ENCODE data around the gene LRRK1.

The LRRK1 gene

GRCh38 chr15:101008158-101009139 lies 89.3 kb downstream of the LRRK1 start:
- DNase-seq: peak; percentile 82

DNA sequence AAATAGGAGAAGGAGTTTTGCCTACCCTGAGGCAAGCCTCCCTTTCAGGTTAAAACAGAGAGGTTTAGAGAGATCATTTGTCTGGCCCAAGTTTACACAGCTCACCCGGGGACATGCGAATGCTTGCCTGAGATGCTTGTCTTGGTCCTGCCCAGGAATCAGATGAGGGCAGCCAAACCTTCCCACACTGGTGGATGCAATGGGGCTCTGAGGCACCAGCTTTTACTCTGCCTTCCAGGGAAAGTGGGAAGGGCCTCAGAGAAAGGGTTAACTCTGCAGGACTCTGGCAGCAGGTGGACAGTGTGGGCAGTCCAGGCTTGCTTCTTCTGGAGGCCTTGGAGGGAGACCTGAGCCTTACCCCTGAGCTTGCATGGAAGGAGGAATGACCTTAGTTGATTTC lies 90.0 kb downstream of the LRRK1 start:
- no peak for DNase-seq

DNA sequence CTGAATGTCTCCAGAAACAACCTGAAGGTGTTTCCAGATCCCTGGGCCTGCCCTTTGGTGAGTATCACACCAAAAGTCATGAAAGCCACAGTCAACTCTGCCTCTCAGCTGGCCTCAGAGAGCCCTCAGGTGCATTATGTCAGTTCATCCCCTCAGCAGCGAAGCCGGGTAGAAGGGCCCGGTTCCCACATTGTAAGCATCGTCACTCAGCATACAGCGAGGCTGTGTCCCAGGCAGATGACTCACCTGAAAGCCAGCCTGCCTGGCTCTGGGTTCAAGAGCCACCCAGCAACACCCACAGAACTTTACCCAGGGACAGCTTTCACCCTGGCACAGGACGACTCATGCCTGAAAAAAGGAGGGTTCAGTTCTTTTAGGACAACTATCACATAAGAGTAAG lies 91.6 kb downstream of the LRRK1 start:
- DNase-seq: no peak

DNA sequence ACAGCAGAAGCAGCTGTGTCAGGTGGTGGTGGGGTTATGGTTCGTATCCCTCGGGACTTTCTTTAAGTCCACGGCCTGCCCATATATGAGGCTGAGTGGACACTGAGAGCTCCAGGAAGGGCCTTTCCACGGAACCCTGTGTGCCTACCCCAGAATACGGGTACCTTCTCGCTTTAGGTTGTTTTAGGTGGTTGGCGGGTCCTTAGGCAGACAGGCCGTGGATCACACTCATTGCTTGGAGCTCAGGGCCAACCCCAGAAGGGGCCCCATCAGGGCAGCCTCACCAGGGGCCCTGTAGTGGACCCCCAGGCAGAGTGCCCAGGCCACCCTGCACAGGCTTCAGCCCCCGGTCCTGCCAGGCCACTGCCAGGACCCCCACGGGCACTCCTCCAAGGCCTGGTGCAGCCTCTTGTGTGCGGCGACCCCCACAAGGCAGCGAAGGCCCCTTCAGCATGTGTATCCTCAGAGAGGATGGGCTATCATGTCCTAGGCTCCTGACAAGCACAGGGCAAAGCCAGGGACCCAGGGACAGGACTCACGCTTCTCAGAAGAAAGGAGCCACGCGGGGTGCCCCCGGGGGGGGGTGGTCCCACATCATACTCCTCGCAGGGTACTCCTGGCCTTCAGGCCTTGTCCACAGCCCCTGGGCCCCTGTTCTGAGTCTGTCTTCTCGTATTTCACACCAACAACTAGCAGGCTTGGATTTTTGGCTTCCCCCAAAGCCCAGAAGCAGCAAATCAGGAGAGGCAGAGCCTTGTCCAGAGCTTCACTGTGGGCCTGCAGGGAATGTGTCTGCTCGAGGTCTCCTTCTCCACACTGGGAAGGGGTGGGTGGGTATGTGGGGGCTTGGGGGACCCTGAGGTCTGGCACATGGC lies 93.4 kb downstream of the LRRK1 start:
- no peak for DNase-seq

DNA sequence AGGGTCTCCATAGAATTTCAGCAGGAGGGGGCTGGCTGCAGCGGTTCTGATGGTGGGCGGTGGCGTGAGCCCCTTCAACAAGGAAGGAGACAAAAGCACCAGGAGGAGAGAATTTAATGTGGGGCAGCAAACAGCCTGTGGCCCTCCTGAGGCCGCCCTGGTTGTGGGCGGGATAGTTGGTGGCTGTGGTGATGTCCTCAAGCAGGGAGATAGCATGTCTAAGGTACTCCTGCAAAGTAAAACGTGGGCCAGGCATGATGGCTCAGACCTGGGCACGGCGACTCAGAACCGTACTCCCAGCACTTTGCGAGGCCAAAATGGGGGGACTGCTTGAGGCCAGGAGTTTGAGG lies 94.0 kb downstream of the LRRK1 start:
- DNase-seq: no peak

GRCh38 chr15:101013769-101014675 lies 94.9 kb downstream of the LRRK1 start:
- no peak for DNase-seq

GRCh38 chr15:101014921-101015841 lies 96.0 kb downstream of the LRRK1 start:
- DNase-seq: peak; percentile 51

- no peak for DNase-seq
These were observed 97.4 kb downstream of the LRRK1 start for GRCh38 chr15:101016581-101016980.

GRCh38 chr15:101017093-101017754 lies 98.1 kb downstream of the LRRK1 start:
- no peak for DNase-seq

DNA sequence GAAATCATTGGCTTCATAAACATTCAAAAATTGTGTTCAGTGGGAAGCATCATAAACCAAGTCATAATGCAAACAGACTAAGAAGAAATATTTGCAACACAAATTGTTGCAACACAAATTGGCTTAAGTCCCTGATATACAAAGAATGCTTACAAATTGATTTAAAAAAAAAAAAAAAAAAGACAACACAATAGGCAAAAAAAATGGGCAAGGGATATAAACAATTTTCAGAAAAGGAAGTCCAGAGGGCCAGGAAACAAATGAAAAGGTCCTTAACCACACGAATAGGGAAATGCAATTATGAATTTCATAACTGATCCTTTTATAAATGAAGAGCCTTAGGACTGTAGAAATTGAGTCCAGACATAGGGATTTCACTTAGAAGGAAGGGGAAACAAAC lies 98.9 kb downstream of the LRRK1 start:
- no peak for DNase-seq

DNA sequence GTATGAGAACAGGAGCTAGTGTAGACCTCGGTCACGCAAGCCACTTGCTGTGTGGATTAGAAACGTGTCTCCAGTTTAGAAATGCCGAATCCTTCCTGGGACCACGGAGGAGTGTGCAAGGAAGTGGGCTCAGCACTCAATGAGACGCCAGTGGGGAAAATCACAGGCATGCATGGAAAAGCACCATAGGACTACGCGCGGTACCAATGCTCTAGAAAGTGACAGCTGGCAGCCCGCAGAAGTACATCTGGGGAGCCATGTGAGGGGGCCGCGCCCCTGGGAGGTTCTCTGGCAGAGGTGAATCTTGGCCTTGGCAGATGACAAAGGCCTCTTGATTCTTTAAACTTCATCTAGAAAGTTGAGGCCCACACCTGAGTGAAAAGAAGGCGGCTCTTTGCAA lies 99.3 kb downstream of the LRRK1 start:
- DNase-seq: no peak

- DNase-seq: no peak
These were observed 100.3 kb downstream of the LRRK1 start for GRCh38 chr15:101019366-101019896.

- no peak for DNase-seq
These were observed 101.3 kb downstream of the LRRK1 start for GRCh38 chr15:101020451-101020850.

- DNase-seq: no peak
These were observed 101.8 kb downstream of the LRRK1 start for GRCh38 chr15:101020945-101021344.

DNA sequence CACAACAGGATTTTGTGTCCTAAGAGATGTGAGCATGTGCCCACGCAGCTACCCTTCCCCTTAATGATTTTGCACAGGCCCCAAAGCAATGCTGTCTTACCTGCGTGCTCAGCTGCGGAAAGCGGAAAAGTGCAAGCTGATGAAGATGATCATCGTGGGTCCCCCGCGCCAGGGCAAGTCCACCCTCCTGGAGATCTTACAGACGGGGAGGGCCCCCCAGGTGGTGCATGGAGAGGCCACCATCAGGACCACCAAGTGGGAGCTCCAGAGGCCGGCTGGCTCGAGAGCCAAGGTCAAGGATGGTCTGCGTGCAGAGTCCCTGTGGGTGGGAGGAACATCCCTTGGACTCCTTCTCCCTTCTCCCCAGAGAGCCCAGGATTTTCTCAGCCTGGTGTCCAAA lies 103.1 kb downstream of the LRRK1 start:
- no peak for DNase-seq

- no peak for DNase-seq
These were observed 103.7 kb downstream of the LRRK1 start for GRCh38 chr15:101022876-101023275.

GRCh38 chr15:101023501-101024072 lies 104.4 kb downstream of the LRRK1 start:
- DNase-seq: no peak

DNA sequence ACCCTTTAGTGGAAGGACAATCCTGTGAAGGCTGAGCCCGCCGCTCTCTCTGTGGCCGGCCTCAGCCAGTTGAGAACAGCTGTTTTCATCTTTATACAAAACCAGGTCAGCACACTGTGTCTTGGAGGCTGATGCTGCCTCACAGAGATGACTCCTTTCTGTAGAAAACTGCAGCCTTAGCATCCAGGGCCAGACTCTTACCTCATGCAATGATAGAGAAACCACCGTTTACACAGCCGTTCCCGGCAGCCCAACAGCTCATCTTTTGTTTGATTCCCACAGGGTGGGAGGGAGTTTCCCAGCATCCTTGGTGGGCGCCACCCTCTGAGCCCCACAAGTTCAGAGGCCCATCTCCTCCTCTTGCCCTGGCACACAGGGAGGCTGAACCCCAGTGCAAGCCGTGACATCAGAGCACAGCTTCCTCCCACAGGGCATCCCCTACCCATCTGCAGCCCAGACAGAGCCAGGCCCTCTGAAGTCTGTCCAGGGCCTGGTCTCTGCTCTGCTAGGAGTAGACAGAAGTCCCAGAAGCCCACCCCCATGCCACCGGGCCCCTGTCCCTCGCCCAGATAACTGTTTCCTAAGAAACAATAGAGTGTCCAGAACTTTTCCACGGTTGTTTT lies 105.0 kb downstream of the LRRK1 start:
- DNase-seq: no peak

DNA sequence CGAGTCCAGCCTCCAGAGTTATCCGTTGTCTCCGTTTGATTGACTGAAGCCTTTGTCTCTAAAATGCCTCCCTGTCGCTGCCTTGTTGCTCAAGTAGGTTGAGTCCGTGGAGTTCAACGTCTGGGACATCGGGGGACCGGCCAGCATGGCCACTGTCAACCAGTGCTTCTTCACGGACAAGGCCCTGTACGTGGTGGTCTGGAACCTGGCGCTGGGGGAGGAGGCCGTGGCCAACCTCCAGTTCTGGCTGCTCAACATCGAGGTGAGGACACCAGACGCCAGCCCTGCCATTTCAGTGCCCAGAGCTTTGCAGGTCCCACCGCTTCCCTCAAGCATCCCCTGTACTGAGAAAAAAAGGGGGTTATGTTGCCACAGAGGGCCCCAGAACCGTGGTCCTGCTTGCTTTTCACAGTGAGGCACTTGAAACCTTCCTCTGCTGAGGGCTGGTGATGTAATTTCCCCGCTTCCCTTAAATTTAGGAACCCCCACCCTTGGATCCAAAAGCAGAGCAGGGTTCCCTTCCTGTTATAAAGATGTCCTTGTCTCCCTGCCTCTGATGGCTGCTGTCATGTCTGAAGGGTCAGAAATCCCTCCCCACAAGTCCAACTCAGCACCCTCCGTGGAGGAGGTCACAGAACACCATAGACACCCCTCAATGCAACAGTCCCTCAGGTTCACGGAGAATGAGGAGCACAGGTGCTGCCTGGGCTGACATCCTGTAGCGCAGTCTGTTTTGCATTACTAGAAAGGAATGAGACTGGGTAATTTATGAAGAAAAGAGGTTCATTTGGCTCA lies 105.7 kb downstream of the LRRK1 start:
- DNase-seq: no peak
